ENCODE results near the gene RXFP4. TPM values are rescaled to one million over a fixed set of nuclear protein-coding genes. Genes with fewer than 3 reads are reported as not detected.
A peak's percentile ranks its signal among the peaks of the same experiment; 100 is the strongest.
"Not testable (repeated sequence)": the region's sequence is repeated elsewhere in the genome, so short reads cannot be mapped to it uniquely, and the experiment has no call there.

Gene RXFP4, protein sequence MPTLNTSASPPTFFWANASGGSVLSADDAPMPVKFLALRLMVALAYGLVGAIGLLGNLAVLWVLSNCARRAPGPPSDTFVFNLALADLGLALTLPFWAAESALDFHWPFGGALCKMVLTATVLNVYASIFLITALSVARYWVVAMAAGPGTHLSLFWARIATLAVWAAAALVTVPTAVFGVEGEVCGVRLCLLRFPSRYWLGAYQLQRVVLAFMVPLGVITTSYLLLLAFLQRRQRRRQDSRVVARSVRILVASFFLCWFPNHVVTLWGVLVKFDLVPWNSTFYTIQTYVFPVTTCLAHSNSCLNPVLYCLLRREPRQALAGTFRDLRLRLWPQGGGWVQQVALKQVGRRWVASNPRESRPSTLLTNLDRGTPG
- polyA plus RNA-seq (2012; ENCODE audit: insufficient read depth, insufficient read length, low read depth): 2.1 TPM

DNA sequence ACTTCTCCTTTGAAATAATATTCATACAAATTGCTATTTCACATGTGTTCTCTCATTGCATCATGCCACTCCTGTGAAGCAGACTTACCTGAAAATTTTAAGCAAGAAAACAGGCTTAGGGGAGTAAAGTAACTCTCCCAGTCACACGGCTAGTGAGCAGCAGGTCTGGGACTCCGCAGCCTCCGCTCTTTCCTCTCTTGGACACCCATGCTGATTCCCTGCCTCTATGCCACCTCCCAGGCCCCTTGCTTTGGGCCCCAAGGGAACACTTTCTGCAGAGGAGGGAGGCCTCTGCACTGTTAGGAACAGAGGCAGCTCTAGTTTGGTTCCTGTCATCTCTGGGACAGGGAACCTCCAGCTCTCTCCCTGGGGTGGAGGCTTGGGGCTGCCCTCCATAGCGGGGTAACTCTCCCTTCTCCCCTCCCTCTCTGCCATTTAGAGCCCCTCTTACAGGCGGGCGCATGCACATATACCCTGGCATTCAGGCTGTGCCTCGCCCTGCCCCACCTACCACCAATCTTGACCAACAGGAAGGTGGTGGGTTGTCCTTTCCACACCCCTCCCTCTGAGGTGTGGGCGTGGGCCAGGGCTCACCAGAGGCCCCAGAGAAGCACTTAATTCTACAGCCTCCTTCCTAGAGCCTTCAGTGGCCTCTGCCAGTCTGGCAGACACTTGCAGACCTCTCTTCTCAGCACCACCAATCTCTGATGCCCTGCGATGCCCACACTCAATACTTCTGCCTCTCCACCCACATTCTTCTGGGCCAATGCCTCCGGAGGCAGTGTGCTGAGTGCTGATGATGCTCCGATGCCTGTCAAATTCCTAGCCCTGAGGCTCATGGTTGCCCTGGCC lies at the start of gene RXFP4:
RXFP4 (plus strand) TSS at position 646 of the 852 bp plus-strand sequence; CDS start at position 718, 72 bp downstream.
- TF ChIP-seq, protein P1, sequence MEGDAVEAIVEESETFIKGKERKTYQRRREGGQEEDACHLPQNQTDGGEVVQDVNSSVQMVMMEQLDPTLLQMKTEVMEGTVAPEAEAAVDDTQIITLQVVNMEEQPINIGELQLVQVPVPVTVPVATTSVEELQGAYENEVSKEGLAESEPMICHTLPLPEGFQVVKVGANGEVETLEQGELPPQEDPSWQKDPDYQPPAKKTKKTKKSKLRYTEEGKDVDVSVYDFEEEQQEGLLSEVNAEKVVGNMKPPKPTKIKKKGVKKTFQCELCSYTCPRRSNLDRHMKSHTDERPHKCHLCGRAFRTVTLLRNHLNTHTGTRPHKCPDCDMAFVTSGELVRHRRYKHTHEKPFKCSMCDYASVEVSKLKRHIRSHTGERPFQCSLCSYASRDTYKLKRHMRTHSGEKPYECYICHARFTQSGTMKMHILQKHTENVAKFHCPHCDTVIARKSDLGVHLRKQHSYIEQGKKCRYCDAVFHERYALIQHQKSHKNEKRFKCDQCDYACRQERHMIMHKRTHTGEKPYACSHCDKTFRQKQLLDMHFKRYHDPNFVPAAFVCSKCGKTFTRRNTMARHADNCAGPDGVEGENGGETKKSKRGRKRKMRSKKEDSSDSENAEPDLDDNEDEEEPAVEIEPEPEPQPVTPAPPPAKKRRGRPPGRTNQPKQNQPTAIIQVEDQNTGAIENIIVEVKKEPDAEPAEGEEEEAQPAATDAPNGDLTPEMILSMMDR (IDR thresholded peaks at IDR 0.05; ENCODE audit: low read depth, low read length): no peak
- Histone ChIP-seq H3K27me3 (no peaks in the 10 kb centered on the region), H3K36me3 (no peaks in the 10 kb centered on the region), H3K4me1 (peaks cover 15% of the 10 kb centered on the region), H3K4me3 (ENCODE audit: low read depth, low read length) (no peak within 1 kb of the TSS), H3K9me3 (no peaks in the 10 kb centered on the region)
- peak; percentile 37 for DNase-seq

DNA sequence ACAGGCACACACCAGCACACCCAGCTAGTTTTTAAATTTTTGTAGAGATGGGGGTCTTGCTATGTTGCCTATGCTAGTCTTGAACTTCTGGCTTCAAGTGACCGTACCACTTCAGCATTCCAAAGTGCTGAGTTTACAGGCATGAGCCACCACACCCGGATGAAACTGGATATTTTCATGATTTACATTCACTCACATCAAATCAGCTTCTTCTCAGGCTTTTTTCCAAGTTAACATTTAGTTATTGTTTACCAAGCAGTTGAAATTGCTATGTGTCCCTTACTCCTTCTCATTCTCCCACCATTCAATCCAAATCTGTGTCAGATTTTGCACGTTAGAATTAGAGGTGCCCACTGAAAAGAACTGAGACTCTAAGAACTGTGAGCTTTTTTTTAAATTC lies 48.6 kb upstream of the RXFP4 start:
- Histone ChIP-seq H3K4me3 (ENCODE audit: low read depth, low read length) (no peak overlapping the region), H3K36me3 (peaks cover 6% of the 10 kb centered on the region), H3K27me3 (no peaks in the 10 kb centered on the region), H3K4me1 (no peaks in the 10 kb centered on the region), H3K9me3 (no peaks in the 10 kb centered on the region)
- TF ChIP-seq, protein P1 (IDR thresholded peaks at IDR 0.05; ENCODE audit: low read depth, low read length): no peak
- DNase-seq: no peak

DNA sequence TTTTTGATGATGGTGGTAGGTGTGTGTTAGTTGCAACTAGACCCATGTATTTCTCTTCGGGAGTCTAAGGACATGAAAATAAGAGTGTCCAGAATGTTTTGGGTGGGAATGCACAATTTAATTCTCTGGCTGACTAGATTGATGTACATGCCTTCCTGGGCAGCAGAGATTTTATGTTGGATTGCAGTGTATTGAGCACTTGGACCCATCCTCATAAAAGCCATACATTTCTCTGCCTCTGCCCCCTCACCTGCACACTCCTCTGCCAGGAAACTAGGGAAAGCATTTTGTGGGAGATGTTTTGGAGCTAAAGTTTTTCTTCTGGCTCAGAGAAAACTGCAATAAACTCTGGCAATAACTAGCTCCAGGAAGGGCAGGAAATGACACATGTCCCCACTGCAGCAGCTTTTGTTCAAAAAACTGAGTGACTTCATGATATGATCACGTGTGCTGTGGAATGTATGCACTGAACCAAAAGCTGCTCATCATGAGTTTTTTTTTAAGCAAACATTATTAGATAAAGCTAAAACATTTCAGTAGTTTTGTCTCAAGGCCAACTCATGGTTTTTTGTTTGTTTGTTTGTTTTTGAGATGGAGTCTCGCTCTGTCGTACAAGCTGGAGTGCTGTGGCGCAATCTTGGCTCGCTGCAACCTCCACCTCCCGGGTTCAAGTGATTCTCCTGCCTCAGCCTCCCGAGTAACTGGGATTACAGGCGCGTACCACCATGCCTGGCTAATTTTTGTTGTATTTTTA lies 47.9 kb upstream of the RXFP4 start:
- no peak for DNase-seq
- TF ChIP-seq, protein P1 (IDR thresholded peaks at IDR 0.05; ENCODE audit: low read depth, low read length): no peak
- H3K27me3 ChIP-seq: no peaks in the 10 kb centered on the region
- H3K4me1 ChIP-seq: no peaks in the 10 kb centered on the region
- no peaks in the 10 kb centered on the region for H3K9me3 ChIP-seq
- peaks cover 6% of the 10 kb centered on the region for H3K36me3 ChIP-seq
- no peak overlapping the region for H3K4me3 ChIP-seq (ENCODE audit: low read depth, low read length)

DNA sequence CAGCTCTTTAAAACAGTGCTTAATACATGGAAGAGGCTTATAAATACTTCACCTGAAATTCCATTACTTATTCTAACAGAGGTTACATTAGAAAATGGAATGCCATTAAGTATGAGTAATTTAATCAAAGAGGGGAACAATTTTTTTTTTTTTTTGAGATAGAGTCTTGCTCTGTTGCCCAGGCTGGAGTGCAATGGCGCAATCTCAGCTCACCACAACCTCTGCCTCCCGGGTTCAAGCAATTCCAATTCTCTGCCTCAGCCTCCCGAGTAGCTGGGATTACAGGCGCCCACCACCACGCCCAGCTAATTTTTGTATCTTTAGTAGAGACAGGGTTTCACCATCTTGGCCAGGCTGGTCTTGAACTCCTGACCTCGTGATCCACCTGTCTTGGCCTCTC lies 45.8 kb upstream of the RXFP4 start:
- not testable (repeated sequence) for H3K27me3 ChIP-seq; H3K9me3 ChIP-seq; H3K4me3 ChIP-seq (ENCODE audit: low read depth, low read length); H3K4me1 ChIP-seq; DNase-seq
- peaks cover 16% of the 10 kb centered on the region for H3K36me3 ChIP-seq

DNA sequence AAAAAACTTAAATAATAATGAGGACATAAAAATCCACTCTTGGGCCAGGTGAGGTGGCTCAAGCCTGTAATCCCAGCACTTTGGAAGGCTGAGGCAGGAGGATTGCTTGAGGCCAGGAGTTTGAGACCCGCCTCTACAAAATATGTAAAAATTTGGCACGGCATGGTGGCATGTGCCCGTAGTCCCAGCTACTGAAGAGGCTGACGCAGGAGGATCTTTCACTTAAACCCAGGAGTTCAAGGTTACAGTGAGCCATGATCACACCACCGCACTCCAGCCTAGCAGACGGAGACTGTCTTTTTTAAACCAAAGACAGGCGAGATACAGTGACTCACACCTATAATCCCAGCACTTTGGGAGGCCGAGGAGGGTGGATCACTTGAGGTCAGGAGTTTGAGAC lies 45.0 kb upstream of the RXFP4 start:
- not testable (repeated sequence) for H3K4me1 ChIP-seq; H3K9me3 ChIP-seq; DNase-seq; H3K27me3 ChIP-seq; H3K4me3 ChIP-seq (ENCODE audit: low read depth, low read length)
- H3K36me3 ChIP-seq: peaks cover 25% of the 10 kb centered on the region

DNA sequence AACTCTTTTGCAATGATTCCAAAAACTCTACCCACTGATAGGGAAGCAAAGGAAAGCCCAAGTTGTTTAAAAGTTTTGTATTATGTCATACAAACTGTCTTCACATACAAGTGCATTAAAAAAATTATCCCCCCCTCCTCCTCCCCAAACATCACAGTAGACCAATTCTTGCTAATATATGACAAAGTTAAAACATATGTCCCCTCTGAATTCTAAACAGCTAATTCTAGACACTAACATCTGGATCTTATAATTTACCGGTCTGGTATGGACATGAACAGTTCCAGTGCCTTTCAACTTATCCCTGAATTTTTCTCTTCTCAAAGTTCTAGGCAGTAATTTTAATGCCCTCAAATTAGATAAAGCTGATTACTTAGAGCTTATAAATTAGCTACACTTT lies 43.7 kb upstream of the RXFP4 start:
- H3K9me3 ChIP-seq: no peaks in the 10 kb centered on the region
- DNase-seq: no peak
- H3K4me1 ChIP-seq: no peaks in the 10 kb centered on the region
- no peak overlapping the region for H3K4me3 ChIP-seq (ENCODE audit: low read depth, low read length)
- peaks cover 29% of the 10 kb centered on the region for H3K36me3 ChIP-seq
- no peaks in the 10 kb centered on the region for H3K27me3 ChIP-seq
- TF ChIP-seq, protein P1 (IDR thresholded peaks at IDR 0.05; ENCODE audit: low read depth, low read length): no peak
